ENCODE data around the gene FTH1. TPM values are rescaled to one million over a fixed set of nuclear protein-coding genes. Genes with fewer than 3 reads are reported as not detected.
A peak's percentile ranks its signal among the peaks of the same experiment; 100 is the strongest.

The FTH1 gene
- total and polyA plus RNA-seq, 2 of the 13 experiments (the other 11 are each of a cell fraction or from before 2014, with no cell fraction given), result 607 to 760 TPM

DNA sequence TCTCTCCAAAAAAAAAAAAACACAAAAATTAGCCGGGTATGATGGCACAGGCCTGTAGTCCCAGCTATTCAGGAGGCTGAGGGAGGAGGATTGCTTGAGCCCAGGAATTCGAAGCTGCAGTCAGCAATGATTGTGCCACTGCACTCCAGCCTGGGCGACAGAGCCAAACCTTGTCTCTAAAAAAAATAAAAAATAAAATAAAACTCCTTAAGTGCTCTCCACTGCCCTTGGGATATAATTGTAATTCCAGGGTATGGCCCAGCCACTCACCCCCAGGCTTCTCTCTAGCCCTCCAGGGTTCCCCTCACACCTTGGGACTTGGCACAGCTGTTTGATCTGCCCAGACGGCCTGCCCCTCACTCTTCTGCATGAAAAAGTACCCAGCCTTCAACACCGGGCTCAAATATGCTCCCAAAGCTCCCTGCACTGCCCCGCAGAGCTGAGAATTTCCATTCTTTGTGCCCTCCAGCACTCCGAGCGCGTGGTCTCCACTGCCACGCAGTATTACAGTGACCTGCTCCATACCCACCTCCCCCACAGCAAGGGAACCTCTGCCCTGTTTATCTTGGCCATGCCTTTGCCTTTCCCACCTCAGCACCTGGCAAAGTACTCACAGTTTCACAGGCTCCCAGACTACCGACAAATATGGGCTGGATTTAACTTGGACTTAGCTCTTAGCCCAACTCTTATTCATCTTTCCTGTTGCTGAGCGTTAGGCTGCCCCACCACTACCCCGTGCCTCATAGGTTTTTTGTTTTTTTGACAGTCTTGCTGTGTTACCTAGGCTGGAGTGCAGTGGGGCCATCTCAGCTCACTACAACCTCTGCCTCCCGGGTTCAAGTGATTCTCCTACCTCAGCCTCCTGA is 7.6 kb upstream of the FTH1 start:
- BruUV-seq (replicated peaks), result no TSS peak
- FAIRE-seq, result peak; percentile 81
- Histone ChIP-seq H3K27ac (ENCODE audit: extremely low read length, insufficient read depth, low read length) (peak overlapping the region; percentile 100), H3K4me2 (ENCODE audit: low read depth, low read length) (peak overlapping the region; percentile 99), H3K4me1 (ENCODE audit: insufficient read depth, low read length) (peaks cover 95% of the 10 kb centered on the region), H3K9ac (ENCODE audit: insufficient read depth, low read depth, low read length) (peak overlapping the region; percentile 100), H2AFZ (ENCODE audit: low read length) (peak overlapping the region; percentile 56), H3K79me2 (ENCODE audit: insufficient read depth, low read length) (peaks cover 4% of the 10 kb centered on the region), H3K4me3 (replicated peaks in 1 of 3; ENCODE audit: insufficient read depth in 1 of 3, low read depth in 2 of 3, low read length in 3 of 3) (peak overlapping the region in 2 of 3 experiments; percentile 15 to 54; a peak in 3 of 6 replicates), H3K27me3 (ENCODE audit: control insufficient read depth in 1 of 2, insufficient read depth in 2 of 2, low read length in 2 of 2) (no peaks in the 10 kb centered on the region; a peak in 1 of 5 replicates), H3K36me3 (replicated peaks in 1 of 2; ENCODE audit: control insufficient read depth in 1 of 2, insufficient read depth in 2 of 2, low read length in 2 of 2) (no peaks in the 10 kb centered on the region), H4K20me1 (ENCODE audit: insufficient read depth, low read length) (no peaks in the 10 kb centered on the region), H3K9me3 (ENCODE audit: low read length) (no peaks in the 10 kb centered on the region)
- in situ Hi-C loops (cut with HindIII; ENCODE audit: extremely low pct_ligation_motif_present, low pct_unique_long_range_greater_than_20kb), result no loop called here
- POLR2A ChIA-PET, result interaction anchor here (0.6 to 14.8 kb wide), 14 partner anchors 10 to 218 kb away, joined by 3 to 518 read pairs (median 6); partner anchors contain the start of gene BEST1
- intact Hi-C loops (cut with micrococcal nuclease; ENCODE audit: unreplicated experiment), result no loop called here
- CTCF ChIA-PET (ENCODE audit: low intra/inter-chr PET ratio, low total read pairs), result no interaction called here
- peak; percentile 4; the same call in 2 of the 3 replicates for ATAC-seq
- DNase-seq (ENCODE audit: low spot score), result peak; percentile 81
- WGBS (ENCODE audit: low lambda C conversion rate), result 26% methylated on average over 14 of the region's 14 CpGs
- TF ChIP-seq HMGXB3 (CRISPR knock-in tag; IDR thresholded peaks at IDR 0.05; ENCODE audit: borderline replicate concordance) (peak; percentile 42; the same call in 1 of the 2 replicates), POLR2AphosphoS5 (IDR thresholded peaks at IDR 0.05; ENCODE audit: low read depth, low read length) (peak; percentile 42), ZNF883 (CRISPR knock-in tag; IDR thresholded peaks at IDR 0.05; ENCODE audit: not compliant biosample characterization) (no peak), XBP1 (CRISPR knock-in tag; IDR thresholded peaks at IDR 0.05) (no peak), ZNF879 (CRISPR knock-in tag; IDR thresholded peaks at IDR 0.05) (no peak), ZNF713 (CRISPR knock-in tag; IDR thresholded peaks at IDR 0.05) (no peak), SALL1 (CRISPR knock-in tag; IDR thresholded peaks at IDR 0.05) (peak; percentile 75), MIER2 (CRISPR knock-in tag; IDR thresholded peaks at IDR 0.05) (no peak), NCOA1 (CRISPR knock-in tag; IDR thresholded peaks at IDR 0.05) (no peak), ZNF792 (CRISPR knock-in tag; IDR thresholded peaks at IDR 0.05) (peak; percentile 38; the same call in 1 of the 2 replicates), FOSL2 (CRISPR knock-in tag; IDR thresholded peaks at IDR 0.05) (peak; percentile 36; the same call in 1 of the 2 replicates), RFXANK (CRISPR knock-in tag; IDR thresholded peaks at IDR 0.05) (no peak), ZNF709 (CRISPR knock-in tag; IDR thresholded peaks at IDR 0.05) (0 out of 2 replicates have a peak, but pooled peaks have one; percentile 33), SPEN (CRISPR knock-in tag; IDR thresholded peaks at IDR 0.05; ENCODE audit: low read depth) (peak; percentile 15; the same call in 1 of the 2 replicates), ZNF296 (CRISPR knock-in tag; conservative IDR thresholded peaks at IDR 0.05) (no peak), ZNF576 (CRISPR knock-in tag; IDR thresholded peaks at IDR 0.05) (no peak), MIXL1 (CRISPR knock-in tag; IDR thresholded peaks at IDR 0.05) (0 out of 2 replicates have a peak, but pooled peaks have one; percentile 42), THAP11 (CRISPR knock-in tag; IDR thresholded peaks at IDR 0.05) (no peak), ZNF781 (CRISPR knock-in tag; IDR thresholded peaks at IDR 0.05; ENCODE audit: borderline replicate concordance, not compliant biosample characterization) (peak; percentile 24), FLYWCH1 (CRISPR knock-in tag; IDR thresholded peaks at IDR 0.05) (no peak), PHF21A (CRISPR knock-in tag; IDR thresholded peaks at IDR 0.05) (peak; percentile 57)
- TF ChIP-seq, protein P1, sequence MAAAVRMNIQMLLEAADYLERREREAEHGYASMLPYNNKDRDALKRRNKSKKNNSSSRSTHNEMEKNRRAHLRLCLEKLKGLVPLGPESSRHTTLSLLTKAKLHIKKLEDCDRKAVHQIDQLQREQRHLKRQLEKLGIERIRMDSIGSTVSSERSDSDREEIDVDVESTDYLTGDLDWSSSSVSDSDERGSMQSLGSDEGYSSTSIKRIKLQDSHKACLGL (CRISPR knock-in tag; IDR thresholded peaks at IDR 0.05), result no peak

All from HepG2 (cell line).